Choroid plexus epithelial cell (primary cell): Measurements from ENCODE around the gene SOD3.

Experiments
- DNase-seq: peaks from one replicate; pipeline ENCODE4 v3.0.0-alpha.2; 2010; ENCODE audit warnings: low read depth
- H3K4me3 ChIP-seq: 2 replicates; pipeline ENCODE4 v1.5.1; 2011; ENCODE audit warnings: low read depth, mild to moderate bottlenecking, control low read depth, low read length, moderate library complexity
- CTCF ChIP-seq: conservative IDR thresholded peaks from 2 replicates; pipeline ENCODE4 v1.5.1; 2011; ENCODE audit warnings: low read depth, mild to moderate bottlenecking, control low read depth, inconsistent platforms, low read length, moderate library complexity

The SOD3 gene

GRCh38 chr4:24801136-24801855 lies 5.9 kb downstream of the SOD3 start:
- TF ChIP-seq CTCF = no peak
- H3K4me3 ChIP-seq = no peak overlapping the region
- no peak for DNase-seq

- H3K4me3 ChIP-seq = no peak overlapping the region
- no peak for TF ChIP-seq CTCF
- DNase-seq = no peak
Measured at GRCh38 chr4:24802648-24803047, 7.3 kb downstream of the SOD3 start.

GRCh38 chr4:24805067-24805466 lies 9.7 kb downstream of the SOD3 start:
- TF ChIP-seq CTCF = no peak
- DNase-seq = no peak
- H3K4me3 ChIP-seq = no peak overlapping the region

- no peak for DNase-seq
- TF ChIP-seq CTCF = no peak
- no peak overlapping the region for H3K4me3 ChIP-seq
Measured at GRCh38 chr4:24805566-24805965, 10.2 kb downstream of the SOD3 start.

- no peak for DNase-seq
- no peak overlapping the region for H3K4me3 ChIP-seq
- TF ChIP-seq CTCF = no peak
Measured at GRCh38 chr4:24806206-24806990, 11.0 kb downstream of the SOD3 start.

GRCh38 chr4:24807611-24808010 lies 12.2 kb downstream of the SOD3 start:
- H3K4me3 ChIP-seq = no peak overlapping the region
- TF ChIP-seq CTCF = no peak
- DNase-seq = no peak
